Osteocyte (in vitro differentiated cells): Measurements from ENCODE around the gene RASAL1. TPM values are rescaled to one million over a fixed set of nuclear protein-coding genes. Genes with fewer than 3 reads are reported as not detected.

Source experiments
- DNase-seq: peaks from one replicate; pipeline ENCODE4 v3.0.0; 2021; ENCODE audit warnings: mixed read lengths; ENCODE audit not compliant: unreplicated experiment; ENCODE audit errors: extremely low spot score
- H3K27ac Mint-ChIP-seq: one replicate; pipeline ENCODE4 v1.8.0; 2021; ENCODE audit warnings: mild to moderate bottlenecking, mixed read lengths; ENCODE audit not compliant: unreplicated experiment
- H3K27me3 Mint-ChIP-seq: one replicate; pipeline ENCODE4 v1.8.0; 2021; ENCODE audit warnings: mixed read lengths; ENCODE audit not compliant: unreplicated experiment
- H3K36me3 Mint-ChIP-seq: one replicate; pipeline ENCODE4 v1.8.0; 2021; ENCODE audit warnings: mixed read lengths; ENCODE audit not compliant: unreplicated experiment
- H3K4me1 Mint-ChIP-seq: one replicate; pipeline ENCODE4 v1.8.0; 2021; ENCODE audit warnings: mixed read lengths; ENCODE audit not compliant: unreplicated experiment
- H3K4me3 Mint-ChIP-seq: one replicate; pipeline ENCODE4 v1.8.0; 2021; ENCODE audit warnings: mild to moderate bottlenecking, moderate library complexity, mixed read lengths; ENCODE audit not compliant: unreplicated experiment
- H3K9me3 Mint-ChIP-seq: one replicate; pipeline ENCODE4 v1.8.0; 2021; ENCODE audit warnings: mixed read lengths; ENCODE audit not compliant: unreplicated experiment
- total RNA-seq: library from RNA; stranded (reverse); gene quantifications from 2 replicates; pipeline ENCODE4 v1.2.1, GENCODE V29; 2021
- TF ChIP-seq, protein P1 (sequence below): fragments of 200-600 bp; sonication (generic); IDR thresholded peaks from 2 replicates; pipeline ENCODE4 v1.5.0; 2021; ENCODE audit warnings: antibody characterized with exemption, mild to moderate bottlenecking, moderate library complexity

The RASAL1 gene
- total RNA-seq, 1 donor from 2014 or later = not detected

DNA sequence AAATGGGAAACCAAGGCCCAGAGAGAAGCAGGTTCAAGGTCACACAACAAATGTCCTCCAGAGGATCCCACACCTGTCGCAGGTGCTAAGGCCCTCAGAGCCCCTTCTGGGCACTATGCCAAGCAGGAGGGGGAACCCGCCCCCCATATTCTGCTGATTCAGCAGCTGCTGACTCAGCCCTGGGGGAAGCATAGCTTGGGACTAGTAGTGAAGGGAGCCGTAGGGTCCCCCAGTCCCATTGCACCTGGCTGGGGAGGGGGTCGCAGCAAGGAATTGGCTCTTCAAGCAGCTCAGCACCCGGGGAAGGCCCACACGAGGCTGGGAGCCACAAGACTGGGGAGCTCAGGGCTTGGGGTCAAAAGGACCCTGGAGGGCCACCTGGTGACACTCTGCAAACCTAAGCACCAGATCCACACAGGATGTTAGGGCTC lies 1.0 kb downstream of the RASAL1 start:
- no peak overlapping the region for H3K4me3 Mint-ChIP-seq
- peaks cover 2% of the 10 kb centered on the region for H3K4me1 Mint-ChIP-seq
- H3K9me3 Mint-ChIP-seq = no peaks in the 10 kb centered on the region
- DNase-seq = no peak
- H3K36me3 Mint-ChIP-seq = no peaks in the 10 kb centered on the region
- no peak overlapping the region for H3K27ac Mint-ChIP-seq
- TF ChIP-seq, protein P1, sequence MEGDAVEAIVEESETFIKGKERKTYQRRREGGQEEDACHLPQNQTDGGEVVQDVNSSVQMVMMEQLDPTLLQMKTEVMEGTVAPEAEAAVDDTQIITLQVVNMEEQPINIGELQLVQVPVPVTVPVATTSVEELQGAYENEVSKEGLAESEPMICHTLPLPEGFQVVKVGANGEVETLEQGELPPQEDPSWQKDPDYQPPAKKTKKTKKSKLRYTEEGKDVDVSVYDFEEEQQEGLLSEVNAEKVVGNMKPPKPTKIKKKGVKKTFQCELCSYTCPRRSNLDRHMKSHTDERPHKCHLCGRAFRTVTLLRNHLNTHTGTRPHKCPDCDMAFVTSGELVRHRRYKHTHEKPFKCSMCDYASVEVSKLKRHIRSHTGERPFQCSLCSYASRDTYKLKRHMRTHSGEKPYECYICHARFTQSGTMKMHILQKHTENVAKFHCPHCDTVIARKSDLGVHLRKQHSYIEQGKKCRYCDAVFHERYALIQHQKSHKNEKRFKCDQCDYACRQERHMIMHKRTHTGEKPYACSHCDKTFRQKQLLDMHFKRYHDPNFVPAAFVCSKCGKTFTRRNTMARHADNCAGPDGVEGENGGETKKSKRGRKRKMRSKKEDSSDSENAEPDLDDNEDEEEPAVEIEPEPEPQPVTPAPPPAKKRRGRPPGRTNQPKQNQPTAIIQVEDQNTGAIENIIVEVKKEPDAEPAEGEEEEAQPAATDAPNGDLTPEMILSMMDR = no peak
- peaks cover 20% of the 10 kb centered on the region for H3K27me3 Mint-ChIP-seq

DNA sequence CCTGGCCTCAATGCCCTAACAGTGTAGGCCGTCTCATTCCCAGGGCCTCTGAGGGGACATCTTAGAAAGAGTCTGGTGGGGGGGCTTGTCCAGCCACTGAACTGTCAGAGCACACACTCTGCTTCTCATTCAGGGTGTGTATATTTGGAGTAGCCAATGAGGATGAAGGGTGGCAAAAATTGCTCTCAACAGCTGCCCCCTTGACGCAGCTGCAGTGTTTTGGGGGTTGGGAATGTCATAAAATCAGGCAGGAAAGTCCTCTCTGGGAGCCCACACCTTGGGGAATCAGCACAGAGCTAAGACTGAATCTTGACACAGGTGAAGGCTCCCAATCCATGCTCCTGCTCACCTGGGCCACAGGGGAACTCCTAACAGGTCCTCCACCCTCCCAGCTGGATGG lies 1.5 kb downstream of the RASAL1 start:
- no peaks in the 10 kb centered on the region for H3K9me3 Mint-ChIP-seq
- no peak overlapping the region for H3K4me3 Mint-ChIP-seq
- TF ChIP-seq, protein P1 = no peak
- H3K4me1 Mint-ChIP-seq = peaks cover 2% of the 10 kb centered on the region
- no peak overlapping the region for H3K27ac Mint-ChIP-seq
- H3K27me3 Mint-ChIP-seq = peaks cover 20% of the 10 kb centered on the region
- no peak for DNase-seq
- H3K36me3 Mint-ChIP-seq = no peaks in the 10 kb centered on the region

GRCh38 chr12:113133666-113134065 lies 1.9 kb downstream of the RASAL1 start:
- Mint-ChIP-seq H3K9me3 (no peaks in the 10 kb centered on the region), H3K27me3 (peaks cover 21% of the 10 kb centered on the region), H3K4me1 (peaks cover 2% of the 10 kb centered on the region), H3K4me3 (no peak overlapping the region), H3K27ac (no peak overlapping the region), H3K36me3 (no peaks in the 10 kb centered on the region)
- TF ChIP-seq, protein P1 = no peak
- DNase-seq = no peak

- peaks cover 2% of the 10 kb centered on the region for H3K4me1 Mint-ChIP-seq
- no peaks in the 10 kb centered on the region for H3K36me3 Mint-ChIP-seq
- no peak overlapping the region for H3K4me3 Mint-ChIP-seq
- TF ChIP-seq, protein P1 = no peak
- peaks cover 27% of the 10 kb centered on the region for H3K27me3 Mint-ChIP-seq
- H3K27ac Mint-ChIP-seq = no peak overlapping the region
- no peaks in the 10 kb centered on the region for H3K9me3 Mint-ChIP-seq
- DNase-seq = no peak
Observed at GRCh38 chr12:113133036-113133435, 2.5 kb downstream of the RASAL1 start.

- Mint-ChIP-seq H3K4me3 (no peak overlapping the region), H3K36me3 (no peaks in the 10 kb centered on the region), H3K4me1 (peaks cover 2% of the 10 kb centered on the region), H3K27me3 (peaks cover 27% of the 10 kb centered on the region), H3K27ac (no peak overlapping the region), H3K9me3 (no peaks in the 10 kb centered on the region)
- TF ChIP-seq, protein P1 = no peak
- no peak for DNase-seq
Observed at GRCh38 chr12:113131556-113131955, 4.0 kb downstream of the RASAL1 start.
